ENCODE data around the gene PPP2R5B. TPM values are rescaled to one million over a fixed set of nuclear protein-coding genes. Genes with fewer than 3 reads are reported as not detected.

The PPP2R5B gene
- total RNA-seq, 2 donors from 2014 or later = 2.8 to 29.9 TPM

GRCh38 chr11:64932324-64932723 lies 7.8 kb downstream of the PPP2R5B start:
- no peak for ATAC-seq
- DNase-seq (ENCODE audit: low spot score in 2 of 2) = no peak
- H3K27ac Mint-ChIP-seq = no peak overlapping the region
- H3K36me3 Mint-ChIP-seq = no peaks in the 10 kb centered on the region
- H3K9me3 Mint-ChIP-seq = no peaks in the 10 kb centered on the region

- no peak for DNase-seq (ENCODE audit: low spot score in 2 of 2)
- Mint-ChIP-seq H3K27ac (no peak overlapping the region), H3K36me3 (no peaks in the 10 kb centered on the region), H3K9me3 (no peaks in the 10 kb centered on the region)
- ATAC-seq = no peak
Observed at GRCh38 chr11:64933213-64933934, 8.9 kb downstream of the PPP2R5B start.

GRCh38 chr11:64933935-64934681 lies 9.6 kb downstream of the PPP2R5B start:
- Mint-ChIP-seq H3K27ac (no peak overlapping the region), H3K9me3 (no peaks in the 10 kb centered on the region), H3K36me3 (no peaks in the 10 kb centered on the region)
- DNase-seq (ENCODE audit: low spot score in 2 of 2) = no peak
- no peak for ATAC-seq

- no peaks in the 10 kb centered on the region for H3K36me3 Mint-ChIP-seq
- H3K27ac Mint-ChIP-seq = no peak overlapping the region
- ATAC-seq (no peak), DNase-seq (ENCODE audit: low spot score in 2 of 2) (no peak)
- H3K9me3 Mint-ChIP-seq = no peaks in the 10 kb centered on the region
Observed at GRCh38 chr11:64934682-64935358, 10.3 kb downstream of the PPP2R5B start.

- H3K27ac Mint-ChIP-seq = peak within 1 kb of the TSS in 1 of 2 donors; percentile 90
- no peaks in the 10 kb centered on the region for H3K36me3 Mint-ChIP-seq
- DNase-seq (ENCODE audit: low spot score in 2 of 2) (no peak), ATAC-seq (no peak)
- no peaks in the 10 kb centered on the region for H3K9me3 Mint-ChIP-seq
Observed at GRCh38 chr11:64935359-64936081, 11.0 kb downstream of the PPP2R5B start, which contains the start of gene GPHA2. Gene GPHA2, minus strand, starts transcription at chr11:64935893. Its CDS starts 433 bp downstream, at chr11:64935460.

GRCh38 chr11:64936539-64936938 lies 12.1 kb downstream of the PPP2R5B start:
- no peaks in the 10 kb centered on the region for H3K9me3 Mint-ChIP-seq
- H3K36me3 Mint-ChIP-seq = no peaks in the 10 kb centered on the region
- no peak for DNase-seq (ENCODE audit: low spot score in 2 of 2)
- no peak for ATAC-seq
- H3K27ac Mint-ChIP-seq = peak overlapping the region in 1 of 2 donors; percentile 90

- no peak overlapping the region for H3K27ac Mint-ChIP-seq
- no peaks in the 10 kb centered on the region for H3K9me3 Mint-ChIP-seq
- ATAC-seq = no peak
- H3K36me3 Mint-ChIP-seq = no peaks in the 10 kb centered on the region
- DNase-seq (ENCODE audit: low spot score in 2 of 2) = no peak
Observed at GRCh38 chr11:64947208-64947814, 22.8 kb downstream of the PPP2R5B start.

GRCh38 chr11:64951529-64951928 lies 27.0 kb downstream of the PPP2R5B start:
- Mint-ChIP-seq H3K36me3 (no peaks in the 10 kb centered on the region), H3K9me3 (no peaks in the 10 kb centered on the region), H3K27ac (no peak overlapping the region)
- DNase-seq (ENCODE audit: low spot score in 2 of 2) = no peak
- no peak for ATAC-seq

GRCh38 chr11:64954201-64954600 lies 29.7 kb downstream of the PPP2R5B start:
- Mint-ChIP-seq H3K9me3 (no peaks in the 10 kb centered on the region), H3K36me3 (no peaks in the 10 kb centered on the region), H3K27ac (no peak overlapping the region)
- no peak for DNase-seq (ENCODE audit: low spot score in 2 of 2)
- ATAC-seq = no peak

- H3K9me3 Mint-ChIP-seq = no peaks in the 10 kb centered on the region
- H3K36me3 Mint-ChIP-seq = no peaks in the 10 kb centered on the region
- DNase-seq (ENCODE audit: low spot score in 2 of 2) = no peak
- H3K27ac Mint-ChIP-seq = no peak overlapping the region
- no peak for ATAC-seq
Observed at GRCh38 chr11:64959498-64959897, 35.0 kb downstream of the PPP2R5B start.

GRCh38 chr11:64960719-64961118 lies 36.2 kb downstream of the PPP2R5B start:
- Mint-ChIP-seq H3K36me3 (no peaks in the 10 kb centered on the region), H3K9me3 (no peaks in the 10 kb centered on the region), H3K27ac (no peak overlapping the region)
- DNase-seq (ENCODE audit: low spot score in 2 of 2) (no peak), ATAC-seq (no peak)

GRCh38 chr11:64963072-64963631 lies 38.7 kb downstream of the PPP2R5B start:
- no peak for ATAC-seq
- no peak for DNase-seq (ENCODE audit: low spot score in 2 of 2)
- no peaks in the 10 kb centered on the region for H3K9me3 Mint-ChIP-seq
- H3K36me3 Mint-ChIP-seq = no peaks in the 10 kb centered on the region
- H3K27ac Mint-ChIP-seq = no peak overlapping the region

GRCh38 chr11:64967375-64967774 lies 42.9 kb downstream of the PPP2R5B start:
- DNase-seq (ENCODE audit: low spot score in 2 of 2) = no peak
- peak overlapping the region; percentile 1 to 46 for H3K27ac Mint-ChIP-seq
- peak; percentile 25 to 53 for ATAC-seq
- no peaks in the 10 kb centered on the region for H3K36me3 Mint-ChIP-seq
- H3K9me3 Mint-ChIP-seq = no peaks in the 10 kb centered on the region

GRCh38 chr11:64969209-64969608 lies 44.7 kb downstream of the PPP2R5B start:
- H3K9me3 Mint-ChIP-seq = no peaks in the 10 kb centered on the region
- peak; percentile 23 to 33 for ATAC-seq
- no peaks in the 10 kb centered on the region for H3K36me3 Mint-ChIP-seq
- DNase-seq (ENCODE audit: low spot score in 2 of 2) = no peak
- H3K27ac Mint-ChIP-seq = peak overlapping the region; percentile 58 to 84

GRCh38 chr11:64970731-64971151 lies 46.3 kb downstream of the PPP2R5B start:
- ATAC-seq (peak; percentile 84 to 87), DNase-seq (ENCODE audit: low spot score in 2 of 2) (peak; percentile 52 to 57)
- H3K9me3 Mint-ChIP-seq = no peaks in the 10 kb centered on the region
- H3K36me3 Mint-ChIP-seq = no peaks in the 10 kb centered on the region
- H3K27ac Mint-ChIP-seq = peak overlapping the region; percentile 84 to 99
